GM15510 (cell line): ENCODE data around the gene COPG2.

ENCODE experiments used
- POLR2A ChIP-seq: IDR thresholded peaks from 3 replicates; pipeline ENCODE4 v1.6.1; 2011; ENCODE audit warnings: borderline replicate concordance; ENCODE audit not compliant: insufficient read length; ENCODE audit errors: extremely low read depth

Gene COPG2

DNA sequence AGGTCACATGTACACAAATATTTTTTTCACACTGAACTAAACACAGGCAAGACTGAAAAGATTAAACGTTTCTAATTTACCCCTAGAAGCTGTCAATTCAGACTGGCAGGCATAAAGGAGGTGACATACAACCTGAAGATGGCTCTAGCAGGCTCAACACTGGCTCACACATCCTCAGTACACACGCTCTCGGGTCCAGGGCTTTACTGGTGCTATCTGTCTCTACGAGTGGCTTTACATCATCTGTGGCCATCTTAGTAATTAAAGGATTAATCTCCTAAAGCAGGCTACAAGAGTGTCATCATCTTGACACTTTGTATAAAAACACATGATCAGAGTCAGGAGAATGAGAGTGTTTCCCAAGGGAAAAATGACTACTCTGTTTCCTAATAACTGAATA lies 57.3 kb downstream of the COPG2 start:
- TF ChIP-seq POLR2A: no peak

DNA sequence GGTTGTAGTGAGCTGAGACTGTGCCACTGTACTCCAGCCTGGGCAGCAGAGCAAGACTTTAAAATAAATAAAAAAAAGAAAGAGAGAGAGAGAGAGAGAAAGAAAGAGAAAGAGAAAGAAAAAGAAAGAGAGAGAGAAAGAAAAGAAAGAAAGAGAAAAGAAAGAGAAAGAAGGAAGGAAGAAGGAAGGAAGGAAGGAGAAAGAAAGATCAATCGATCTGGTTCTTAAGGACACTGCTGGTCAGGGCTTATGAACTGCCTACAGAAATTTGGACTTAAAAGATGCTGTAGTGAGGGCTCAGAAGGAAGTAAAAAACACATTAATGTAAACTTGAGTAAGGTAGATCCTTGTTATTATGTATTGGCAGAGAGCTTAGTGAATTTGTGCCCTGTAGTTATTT lies 62.4 kb downstream of the COPG2 start:
- TF ChIP-seq POLR2A: no peak

DNA sequence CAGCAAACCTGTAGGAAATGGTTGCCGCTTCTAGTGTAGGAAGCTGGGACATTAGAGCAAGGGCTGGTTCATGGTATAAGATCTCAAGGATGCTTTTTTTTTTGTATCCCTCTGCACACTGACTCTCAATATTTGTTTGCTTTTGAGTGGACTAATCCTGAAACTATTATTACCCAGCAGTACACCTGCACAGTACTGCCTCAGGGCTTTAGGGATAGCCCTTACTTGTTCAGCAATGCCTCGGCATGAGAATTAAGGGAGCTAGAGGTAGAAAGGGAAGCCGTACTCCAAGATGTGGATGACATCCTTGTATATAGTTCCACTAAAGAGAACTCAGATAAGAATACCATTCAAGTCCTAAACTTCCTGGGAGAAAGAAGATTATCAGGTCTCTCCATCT lies 70.5 kb downstream of the COPG2 start:
- TF ChIP-seq POLR2A: no peak

DNA sequence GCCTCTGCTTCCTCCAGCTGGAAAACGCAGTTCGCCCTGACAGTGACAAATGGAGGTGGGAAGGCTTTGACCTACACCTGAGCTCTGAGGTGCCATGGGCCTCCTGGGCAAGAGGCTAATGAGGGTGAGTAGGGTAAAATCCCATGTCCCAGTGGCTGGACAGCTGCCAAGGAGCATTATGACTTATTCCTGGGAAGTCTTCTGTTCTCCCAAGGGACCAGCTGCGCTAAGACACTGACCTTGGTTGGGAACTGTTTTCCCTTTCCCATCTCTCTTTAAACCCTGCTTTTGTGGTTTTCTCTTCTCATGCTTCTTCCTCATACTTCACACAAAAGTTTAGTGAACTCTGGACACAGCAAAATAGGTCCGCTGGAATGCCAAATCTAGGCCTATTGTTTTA lies 72.6 kb downstream of the COPG2 start:
- no peak for TF ChIP-seq POLR2A

DNA sequence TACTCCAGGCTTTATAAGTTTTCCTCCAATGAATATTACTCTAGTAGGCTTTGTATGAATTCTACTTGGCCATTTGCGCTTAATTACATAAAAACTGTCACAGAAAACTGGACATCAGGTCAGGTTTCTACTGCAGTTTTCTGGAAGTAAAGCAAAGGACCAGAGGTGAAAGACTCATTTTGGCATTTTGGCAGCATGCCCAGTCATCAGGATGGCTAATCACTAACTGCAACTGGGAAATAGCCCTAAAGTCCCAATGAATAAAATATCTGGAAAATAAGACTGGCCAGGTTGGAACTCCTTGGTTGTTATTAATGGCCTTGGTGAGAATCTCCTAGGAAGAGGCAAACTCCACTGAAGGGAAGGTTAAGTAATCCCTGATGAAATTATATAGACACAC lies 75.5 kb downstream of the COPG2 start:
- no peak for TF ChIP-seq POLR2A

DNA sequence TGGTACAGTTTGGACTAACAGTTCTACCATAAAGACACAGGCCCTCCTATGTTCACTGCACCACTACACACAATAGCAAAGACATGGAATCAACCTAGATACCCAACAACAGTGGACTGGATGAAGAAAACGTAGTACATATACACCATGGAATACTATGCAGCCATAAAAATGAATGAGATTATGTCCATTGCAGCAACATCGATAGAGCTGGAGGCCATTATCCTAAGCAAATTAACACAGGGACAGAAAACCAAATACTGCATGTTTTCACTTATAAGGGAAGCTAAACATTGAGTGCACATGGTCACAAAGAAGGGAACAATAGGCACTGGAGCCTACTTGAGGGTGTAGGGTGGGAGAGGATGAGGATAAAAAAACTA lies 101.7 kb downstream of the COPG2 start:
- TF ChIP-seq POLR2A: no peak

DNA sequence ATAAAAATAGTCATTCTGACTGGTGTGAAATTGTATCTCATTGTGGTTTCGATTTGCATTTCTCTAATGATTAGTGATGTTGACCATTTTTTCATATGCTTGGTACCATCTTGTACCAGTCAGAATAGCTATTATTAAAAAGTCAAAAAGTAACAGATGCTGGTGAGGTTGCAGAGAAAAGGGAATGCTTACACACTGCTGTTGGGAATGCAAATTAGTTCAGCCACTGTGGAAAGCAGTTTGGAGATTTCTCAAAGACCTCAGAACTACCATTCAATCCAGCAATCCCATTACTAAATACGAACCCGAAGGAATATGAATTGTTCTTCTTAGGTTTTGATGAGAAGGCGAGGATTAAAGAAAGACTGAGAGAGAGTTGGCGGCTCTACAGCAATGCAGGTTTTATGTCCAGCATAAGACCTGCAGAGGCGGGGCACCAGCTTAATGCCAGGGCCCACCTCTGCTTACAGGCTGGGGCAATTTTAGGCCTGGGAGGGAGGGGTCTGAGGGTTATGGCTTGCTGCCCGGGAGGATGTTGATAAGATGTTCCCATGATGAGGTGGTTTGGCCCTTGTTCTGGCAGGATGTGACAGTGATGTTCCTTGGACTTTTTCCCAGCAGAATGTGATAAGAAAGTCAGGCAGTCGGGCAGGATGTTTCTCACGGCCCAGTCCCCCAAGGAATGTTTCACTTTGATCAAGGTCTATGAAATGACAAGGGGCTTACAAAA lies 102.2 kb downstream of the COPG2 start:
- TF ChIP-seq POLR2A: no peak

DNA sequence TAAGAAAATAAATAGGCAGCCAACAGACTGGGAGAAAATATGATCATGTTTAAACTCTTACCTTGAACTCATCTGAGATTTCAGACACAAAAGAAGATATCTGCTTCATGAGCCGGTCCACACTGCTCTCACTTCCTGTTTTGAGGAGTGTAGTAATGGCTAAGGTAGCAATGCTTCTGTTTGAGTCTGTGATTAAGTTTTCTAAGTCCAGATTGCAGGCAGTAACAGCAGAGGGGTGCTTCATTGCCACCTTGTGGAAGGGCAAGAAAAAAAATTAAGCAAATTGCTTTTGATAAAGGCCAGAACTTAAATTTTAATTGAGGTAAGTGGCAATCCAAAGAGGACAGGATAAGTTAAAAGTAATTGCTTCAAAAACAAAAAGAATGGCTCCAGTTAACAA lies 107.6 kb downstream of the COPG2 start:
- no peak for TF ChIP-seq POLR2A

DNA sequence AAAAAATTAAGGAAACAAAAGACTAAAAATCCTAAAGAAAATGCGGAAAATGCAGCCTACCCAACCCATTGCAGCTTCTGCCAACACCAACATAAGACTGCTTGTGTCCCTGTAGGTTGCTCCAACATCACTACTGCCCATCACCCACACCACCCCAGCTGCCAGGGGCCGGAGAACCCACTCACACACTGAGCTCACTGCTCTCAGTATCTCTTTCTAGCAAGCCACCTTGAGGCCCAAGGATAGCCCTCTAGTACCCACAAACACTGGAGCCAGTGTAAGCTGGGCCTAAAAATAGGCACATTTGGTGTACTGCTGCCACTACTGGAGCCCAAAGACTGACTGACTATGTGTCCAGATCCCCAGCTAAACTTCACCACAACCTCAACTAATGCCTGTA lies 109.4 kb downstream of the COPG2 start:
- TF ChIP-seq POLR2A: no peak

DNA sequence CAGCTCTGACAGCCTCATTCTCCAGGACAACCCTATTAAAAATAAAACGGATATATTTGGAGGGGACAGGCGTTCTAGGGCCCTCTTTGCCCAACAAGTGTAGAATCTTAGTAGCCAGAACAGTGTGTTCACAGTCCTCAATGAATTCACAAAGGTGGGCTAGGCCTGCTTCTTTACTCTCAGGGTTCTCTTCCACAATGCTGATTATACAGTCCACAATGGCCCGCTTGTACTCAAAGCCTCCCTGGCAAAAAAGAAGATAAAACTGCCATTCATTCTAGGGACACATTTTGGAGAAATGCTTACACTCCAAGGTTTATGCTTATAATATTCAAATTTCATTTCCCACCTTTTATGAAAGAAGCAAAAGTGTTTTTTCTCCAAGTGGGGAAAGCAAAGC lies 114.1 kb downstream of the COPG2 start:
- TF ChIP-seq POLR2A: no peak

DNA sequence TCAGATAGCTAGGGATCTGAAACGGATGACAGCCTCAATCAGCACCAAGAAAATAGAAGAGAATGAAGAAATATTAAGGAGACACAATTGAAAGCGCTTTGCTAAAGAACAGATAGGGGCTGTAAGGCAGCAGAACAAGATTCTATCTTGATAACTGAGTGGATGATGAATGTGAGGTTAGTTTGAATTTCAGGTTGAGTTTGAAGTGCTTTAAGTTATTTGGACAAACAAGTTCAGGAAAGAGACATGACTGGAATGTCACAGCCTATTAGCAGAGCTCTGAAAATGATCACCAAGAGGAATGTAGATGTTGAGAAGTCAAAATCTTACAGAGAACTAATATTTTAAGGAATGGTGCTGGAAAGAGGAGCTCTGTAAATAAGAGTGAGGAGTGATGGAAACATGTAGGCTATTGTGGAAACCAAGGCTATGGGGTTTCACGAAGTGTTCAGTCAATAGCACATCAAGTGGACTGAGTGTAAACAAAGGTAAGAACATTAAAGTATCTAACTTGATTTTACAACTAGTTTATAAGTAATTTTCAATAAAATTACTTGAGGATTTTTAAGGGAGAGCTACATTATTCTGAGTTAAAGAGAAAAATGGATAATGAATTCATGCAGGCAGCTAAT lies 115.0 kb downstream of the COPG2 start:
- TF ChIP-seq POLR2A: no peak

DNA sequence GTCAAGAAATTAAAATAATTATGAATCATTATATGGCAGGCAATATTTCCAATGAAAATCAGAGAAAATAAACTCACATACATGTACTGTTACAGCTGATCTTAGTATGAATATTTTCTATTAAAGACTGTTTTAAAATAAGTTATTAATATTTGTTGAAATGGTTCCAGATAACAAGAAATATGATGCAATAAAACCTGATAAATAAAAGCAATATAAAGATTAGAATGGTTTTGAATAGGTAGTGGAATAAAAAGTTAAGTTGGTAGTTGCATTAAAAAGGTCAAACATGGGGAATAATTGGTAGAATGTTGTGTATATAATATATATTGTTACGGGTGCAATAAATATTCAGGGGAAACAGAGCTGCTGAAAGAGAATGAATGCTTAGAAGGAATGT lies 124.2 kb downstream of the COPG2 start:
- TF ChIP-seq POLR2A: no peak

DNA sequence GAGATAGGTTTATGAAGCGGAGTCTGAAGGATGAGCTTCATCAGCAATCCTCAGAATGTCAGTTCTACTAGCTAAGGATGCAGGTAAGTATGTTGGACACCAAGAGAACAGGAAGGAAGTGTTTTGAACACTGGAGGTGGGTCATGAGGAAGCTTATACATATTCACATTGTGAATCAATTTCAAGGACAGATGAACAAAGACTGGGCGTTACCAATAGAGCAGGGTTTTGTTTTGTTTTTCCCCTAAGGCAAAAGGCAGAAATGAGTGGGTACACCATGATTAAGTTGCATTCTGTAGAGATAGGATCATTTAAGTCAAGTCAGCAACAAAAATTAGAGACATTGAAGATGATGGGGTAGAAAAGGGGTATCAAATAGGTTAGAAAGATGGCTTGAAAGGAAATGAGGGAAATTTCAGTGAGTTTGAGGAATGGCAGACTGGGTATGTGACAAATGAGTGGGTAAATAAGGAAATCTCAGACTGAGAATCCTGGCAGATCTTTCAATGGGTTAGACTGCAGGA lies 125.0 kb downstream of the COPG2 start:
- no peak for TF ChIP-seq POLR2A

DNA sequence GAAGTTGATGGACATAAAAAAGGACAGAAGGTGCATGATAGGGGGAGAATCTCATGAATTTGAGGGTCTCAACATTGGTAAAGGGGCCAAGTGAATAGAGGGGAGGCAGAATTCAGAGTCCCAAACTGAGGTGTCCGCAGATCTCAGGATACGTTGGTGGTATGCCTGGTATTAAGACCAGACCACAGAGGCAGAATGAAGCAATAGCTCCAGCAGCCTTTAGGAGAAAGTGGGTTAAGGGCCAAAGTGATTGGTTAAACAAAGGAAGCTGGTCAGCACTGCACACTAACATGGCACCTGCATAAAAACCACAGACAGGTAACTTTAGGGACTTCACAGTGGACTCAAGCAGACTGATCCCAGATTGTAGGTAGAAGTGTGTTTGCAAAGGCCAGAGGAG lies 139.1 kb downstream of the COPG2 start:
- TF ChIP-seq POLR2A: no peak

DNA sequence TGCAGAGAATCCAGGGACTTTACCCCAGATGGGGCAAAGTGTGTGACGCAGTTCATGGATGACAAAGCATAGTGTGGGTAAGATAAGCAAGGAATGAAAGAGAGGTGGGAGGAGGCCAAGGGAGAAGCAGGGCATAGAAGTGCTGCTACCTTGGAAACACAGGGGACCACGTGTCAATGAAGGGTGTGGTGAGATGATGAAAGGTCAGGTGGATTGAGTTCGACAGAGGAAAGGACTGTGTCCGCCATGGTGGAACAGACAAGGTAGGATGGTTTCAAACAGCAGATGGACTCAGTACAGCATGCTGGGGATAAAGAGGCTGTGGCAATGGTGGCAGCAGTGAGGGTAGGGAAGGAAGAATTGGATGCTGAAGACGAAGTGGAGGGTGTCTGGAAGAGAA lies 143.9 kb downstream of the COPG2 start:
- TF ChIP-seq POLR2A: no peak

DNA sequence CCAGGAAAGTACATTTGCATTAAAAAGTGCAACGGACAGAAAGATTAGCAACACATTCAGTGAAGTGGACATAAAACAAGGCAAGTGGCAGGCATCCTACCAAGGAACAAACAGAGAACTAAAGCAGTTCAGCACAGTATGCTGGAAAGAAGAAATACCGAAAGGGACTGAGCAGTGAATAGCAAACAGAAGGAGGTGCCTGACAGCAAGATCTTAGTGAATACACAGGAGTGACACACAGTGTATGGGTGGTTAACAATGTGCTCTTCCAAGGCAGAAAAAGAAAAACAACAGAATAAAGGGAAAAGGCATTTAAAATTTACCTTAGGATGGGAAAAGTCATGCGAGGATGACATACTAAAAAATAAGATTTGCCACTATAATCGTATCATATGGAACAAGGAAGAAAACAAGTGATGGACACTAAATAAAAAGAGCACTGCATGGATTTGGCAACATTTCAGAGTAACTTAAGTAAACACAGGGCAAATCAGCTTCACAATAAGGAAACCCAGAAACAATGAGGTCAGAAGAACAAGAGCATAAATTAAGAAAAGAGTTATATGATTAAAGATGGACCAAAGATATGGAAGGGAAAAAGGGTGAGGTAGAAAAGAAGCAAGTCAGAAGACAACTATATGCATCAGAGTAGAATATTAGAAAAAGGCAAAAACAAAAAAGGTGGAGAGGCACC lies 147.1 kb downstream of the COPG2 start:
- no peak for TF ChIP-seq POLR2A

DNA sequence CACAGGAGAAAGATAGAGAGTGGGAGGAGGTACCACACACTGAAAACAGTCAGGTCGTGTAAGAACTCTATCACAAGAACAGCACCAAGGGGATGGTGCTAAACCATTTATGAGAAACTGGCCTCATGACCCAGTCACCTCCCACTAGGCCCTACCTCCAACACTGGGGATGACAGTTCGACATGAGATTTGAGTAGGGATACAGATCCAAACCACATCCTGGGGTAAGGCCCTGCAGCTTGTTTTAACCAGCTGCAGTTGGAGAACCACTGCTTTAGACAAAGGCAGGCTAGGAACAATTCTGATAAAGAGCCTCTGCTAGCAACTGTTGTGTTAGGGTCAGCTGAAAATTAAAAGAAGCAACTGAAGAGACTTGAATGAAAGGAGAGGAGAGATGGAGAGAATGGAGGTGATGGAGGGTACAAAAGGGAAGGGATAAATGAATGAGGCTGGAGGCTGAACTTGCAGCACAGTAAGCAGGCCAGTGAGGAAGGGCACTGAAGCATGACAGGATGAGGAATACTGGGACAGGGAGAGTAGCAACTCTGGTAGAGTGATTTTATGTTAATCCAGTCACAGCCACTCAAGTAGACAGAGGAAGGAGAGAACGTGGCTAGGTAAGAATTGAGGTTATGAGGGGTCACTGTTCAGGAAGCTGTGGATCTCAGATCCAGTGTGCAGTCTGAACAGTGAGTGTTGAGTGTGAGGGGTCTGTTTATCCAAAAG lies 153.1 kb downstream of the COPG2 start:
- no peak for TF ChIP-seq POLR2A
